A549 (cell line): ENCODE measurements around the gene AHCYL2.

Source experiments
- BHLHE40 ChIP-seq: IDR thresholded peaks from 2 replicates; pipeline ENCODE4 v1.6.1; 2012; ENCODE audit warnings: low read depth, low read length, inconsistent platforms
- CTCF ChIP-seq: fragments of >200 bp; sonication (Bioruptor Twin); formaldehyde crosslinking; IDR thresholded peaks from 3 replicates; pipeline ENCODE4 v1.5.1; 2016
- GATA3 ChIP-seq: IDR thresholded peaks from 2 replicates; pipeline ENCODE4 v1.6.1; 2012; ENCODE audit warnings: borderline replicate concordance
- HOXA7 ChIP-seq: fragments of 250-450 bp; sonication (Bioruptor Pico); IDR thresholded peaks from 2 replicates; pipeline ENCODE4 v1.5.0; 2020; ENCODE audit warnings: mild to moderate bottlenecking, moderate library complexity
- POLR2A ChIP-seq: IDR thresholded peaks from 2 replicates; pipeline ENCODE4 v1.6.1; 2012; ENCODE audit warnings: mild to moderate bottlenecking, low read length

GRCh38 chr7:129461809-129462208 is 237.0 kb downstream of the AHCYL2 start:
- TF ChIP-seq POLR2A (no peak), BHLHE40 (no peak), CTCF (no peak), GATA3 (no peak), HOXA7 (CRISPR knock-in tag) (no peak)
